Stimulated activated naive CD4-positive, alpha-beta T cell treated with Interleukin-2 at 50 U/mL for 16 hours (primary cell): ENCODE results near the gene ARHGAP29.

Source experiments
- DNase-seq: peaks from one replicate; lab custom pipeline; 2025; lab: John Stamatoyannopoulos, UW

The ARHGAP29 gene

DNA sequence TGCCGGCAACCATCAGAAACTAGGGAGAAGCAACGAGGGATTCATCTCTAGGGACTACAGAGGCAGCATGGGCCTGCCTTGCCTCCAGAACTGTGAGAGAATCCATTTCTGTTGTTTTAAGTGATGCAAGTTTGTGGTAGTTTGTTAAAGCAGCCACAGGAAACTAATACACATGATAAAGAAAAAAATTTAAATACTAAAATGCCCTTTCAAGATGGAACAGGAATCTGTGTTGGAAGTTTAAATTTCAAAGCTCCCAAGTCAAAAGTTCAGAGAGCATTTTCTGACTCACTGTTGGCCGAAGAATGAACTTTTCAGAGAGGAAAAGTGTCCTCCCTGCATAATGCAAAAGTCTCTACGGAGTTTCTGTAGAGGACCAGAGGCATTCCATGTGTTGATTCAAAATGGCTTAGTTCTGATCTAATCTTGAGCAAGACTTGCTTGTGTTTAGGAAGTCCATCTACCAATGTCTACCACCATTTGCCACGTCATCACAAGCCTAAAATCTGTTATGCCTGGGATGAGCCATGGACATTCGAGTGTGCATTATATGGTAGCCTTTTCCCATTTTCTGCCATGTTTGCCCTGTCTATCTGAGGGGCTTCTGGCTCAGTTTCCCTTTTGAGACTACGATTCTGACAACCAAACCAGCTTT, 22.4 kb upstream of the ARHGAP29 start:
- no peak for DNase-seq

DNA sequence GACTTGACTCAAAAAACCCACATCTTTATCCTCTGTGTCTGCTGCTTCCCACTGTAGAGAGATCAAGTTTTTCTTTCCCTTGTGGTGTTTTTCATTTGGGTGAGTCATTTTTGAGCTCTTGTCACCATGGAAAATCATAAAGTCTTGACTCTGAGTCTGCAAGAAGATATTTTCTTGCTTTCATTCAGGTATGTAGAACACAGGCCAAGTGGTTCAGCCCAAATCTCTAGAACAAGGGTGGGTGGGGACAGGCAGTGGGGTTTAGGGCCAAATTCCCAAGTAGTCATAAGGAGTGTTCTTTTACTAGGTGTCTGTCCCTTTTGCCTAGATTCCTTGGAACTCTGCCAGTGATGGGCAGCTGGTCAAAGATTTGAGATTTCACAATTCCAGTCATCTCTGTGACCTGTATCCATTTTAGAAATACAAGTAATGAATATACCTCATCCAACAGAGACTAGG, 21.5 kb upstream of the ARHGAP29 start:
- no peak for DNase-seq

DNA sequence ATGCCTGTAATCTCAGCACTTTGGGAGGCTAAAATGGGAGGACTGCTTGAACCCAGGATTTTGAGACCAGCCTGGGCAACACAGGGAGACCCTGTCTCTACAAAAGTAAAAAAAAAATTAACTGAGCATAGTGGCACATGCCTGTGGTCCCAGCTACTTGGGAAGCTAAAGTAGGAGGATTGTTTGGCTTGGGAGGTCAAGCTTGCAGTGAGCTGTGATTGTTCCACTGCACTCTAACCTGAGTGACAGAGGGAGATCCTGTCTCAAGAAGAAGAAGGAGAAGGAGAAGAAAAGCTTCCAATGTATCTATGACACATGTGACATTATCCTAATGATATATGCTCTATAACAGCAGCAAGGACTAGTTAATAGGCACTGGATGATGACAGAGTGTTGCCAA, 20.1 kb upstream of the ARHGAP29 start:
- no peak for DNase-seq

DNA sequence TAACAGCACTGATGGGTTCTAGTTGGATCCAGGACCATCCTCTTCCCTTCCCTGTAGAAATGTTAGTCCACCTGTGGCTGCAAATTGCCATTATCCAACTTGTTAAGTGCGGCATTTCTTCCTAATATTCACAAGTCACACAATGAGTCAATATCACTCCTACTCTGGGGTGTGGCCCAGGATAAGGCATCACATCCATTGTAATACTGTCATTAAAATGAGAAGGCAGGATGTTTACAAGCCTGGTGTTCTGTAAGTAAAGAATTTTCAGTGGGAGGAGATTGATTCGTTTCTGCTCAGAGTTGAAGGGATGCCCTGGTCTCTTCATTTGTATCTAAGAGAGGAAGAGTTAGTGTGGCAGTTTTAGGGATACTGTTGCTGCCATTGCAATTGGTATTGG, 18.1 kb upstream of the ARHGAP29 start:
- DNase-seq = no peak

DNA sequence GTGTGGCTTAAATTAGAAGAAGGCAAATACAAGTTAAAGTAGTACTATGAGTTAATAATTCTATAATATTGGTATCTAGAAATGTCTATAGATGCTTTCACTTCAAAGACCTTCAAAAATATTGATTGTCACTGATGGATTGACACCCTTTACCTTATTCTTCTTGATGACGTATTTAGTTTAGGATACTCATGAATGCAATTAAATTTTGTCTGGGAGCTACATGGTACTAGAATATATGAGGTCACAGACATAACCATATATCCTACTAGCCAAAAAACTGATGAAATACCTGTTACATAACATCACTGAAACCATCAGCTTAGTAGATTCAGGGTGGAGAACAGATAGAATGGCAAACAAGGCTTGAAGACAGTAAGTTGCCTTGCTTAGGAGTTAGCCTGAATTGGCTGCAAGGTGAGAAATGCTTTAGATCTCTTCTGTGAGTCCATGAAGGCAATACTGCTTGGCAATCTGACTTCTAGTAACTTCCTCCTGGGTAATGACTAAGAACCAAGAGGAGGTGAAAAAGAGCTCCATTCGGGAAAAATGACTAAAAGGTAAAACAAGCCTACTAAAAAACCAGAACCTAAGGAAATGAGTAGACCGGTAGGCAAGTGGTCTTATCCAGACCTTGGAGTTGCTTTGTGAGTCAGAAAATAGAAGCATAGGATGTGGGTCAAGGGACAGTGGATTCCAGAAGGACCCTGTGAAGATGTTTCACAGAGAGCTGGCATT, 16.9 kb upstream of the ARHGAP29 start:
- DNase-seq = no peak

DNA sequence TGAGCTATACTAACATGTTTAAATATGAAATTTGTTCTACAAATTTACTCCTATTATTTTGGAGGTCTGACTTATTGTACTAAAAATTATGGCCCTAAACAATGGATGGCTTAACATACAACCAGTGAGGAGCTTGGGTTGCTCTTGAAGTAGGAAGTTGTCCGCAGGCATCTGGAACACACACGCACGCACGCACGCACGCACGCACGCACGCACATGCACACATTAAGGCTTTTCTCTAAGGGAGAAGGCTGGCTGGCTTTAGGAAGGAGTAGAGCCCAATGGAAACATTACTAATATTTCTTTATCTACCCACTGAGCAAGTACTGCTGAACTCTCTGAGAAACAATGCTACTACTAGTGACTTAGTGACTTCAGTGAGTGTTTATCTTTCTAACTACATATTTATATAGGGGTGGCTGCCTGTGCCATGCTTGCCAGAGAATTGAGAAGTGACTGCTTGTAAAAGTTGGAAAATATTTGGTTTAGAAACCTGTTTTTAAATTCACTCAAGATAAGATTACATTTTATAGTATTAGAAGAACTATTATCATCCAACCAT, 16.2 kb upstream of the ARHGAP29 start:
- DNase-seq = no peak

DNA sequence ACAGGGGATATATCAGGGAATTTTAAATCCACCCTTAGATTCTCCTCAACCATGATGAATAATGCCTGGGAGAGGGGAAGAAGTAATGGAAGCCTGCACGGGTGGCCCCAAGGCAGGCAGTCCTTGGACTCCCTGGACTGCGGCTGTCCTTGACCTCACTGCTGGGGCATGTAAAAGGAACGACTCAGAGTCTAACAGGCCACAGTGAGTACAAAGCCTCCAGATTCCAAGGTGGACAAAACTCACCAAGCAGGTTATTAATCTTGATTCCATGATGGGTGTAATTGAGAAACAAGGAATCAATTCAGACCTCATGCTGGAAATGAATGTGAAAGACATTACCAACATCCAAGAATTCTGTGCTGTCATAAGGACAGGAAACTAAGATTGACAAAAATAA, 13.0 kb upstream of the ARHGAP29 start:
- no peak for DNase-seq

DNA sequence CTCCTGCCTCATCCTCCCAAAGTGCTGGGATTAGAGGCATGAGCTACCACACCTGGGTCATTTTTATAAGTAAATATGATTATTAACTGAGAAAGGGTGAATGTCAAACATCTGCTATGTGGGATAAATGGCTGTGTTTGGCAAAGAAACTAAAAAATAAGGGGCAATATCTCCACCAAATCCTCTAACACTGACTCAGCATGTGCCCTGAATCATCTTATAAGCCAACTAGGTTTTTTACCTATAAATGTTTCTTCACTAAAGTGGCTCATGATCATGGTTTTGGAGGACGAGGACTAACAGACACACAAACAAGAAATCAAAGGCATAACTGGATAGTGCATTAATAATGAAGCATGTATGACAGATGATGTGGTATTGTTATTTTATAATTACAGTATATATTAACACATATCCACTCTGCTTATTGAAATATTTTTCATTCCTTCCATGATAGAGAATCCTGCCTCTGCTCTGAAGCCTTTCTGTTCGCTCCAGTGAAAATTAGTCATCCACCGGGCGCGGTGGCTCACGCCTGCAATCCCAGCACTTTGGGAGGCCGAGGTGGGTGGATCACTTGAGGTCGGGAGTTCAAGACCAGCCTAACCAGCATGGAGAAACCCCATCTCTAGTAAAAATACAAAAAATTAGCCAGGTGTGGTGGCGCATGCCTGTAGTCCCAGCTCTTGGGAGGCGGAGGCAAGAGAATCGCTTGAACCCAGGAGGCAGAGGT, 11.7 kb upstream of the ARHGAP29 start:
- DNase-seq = no peak

DNA sequence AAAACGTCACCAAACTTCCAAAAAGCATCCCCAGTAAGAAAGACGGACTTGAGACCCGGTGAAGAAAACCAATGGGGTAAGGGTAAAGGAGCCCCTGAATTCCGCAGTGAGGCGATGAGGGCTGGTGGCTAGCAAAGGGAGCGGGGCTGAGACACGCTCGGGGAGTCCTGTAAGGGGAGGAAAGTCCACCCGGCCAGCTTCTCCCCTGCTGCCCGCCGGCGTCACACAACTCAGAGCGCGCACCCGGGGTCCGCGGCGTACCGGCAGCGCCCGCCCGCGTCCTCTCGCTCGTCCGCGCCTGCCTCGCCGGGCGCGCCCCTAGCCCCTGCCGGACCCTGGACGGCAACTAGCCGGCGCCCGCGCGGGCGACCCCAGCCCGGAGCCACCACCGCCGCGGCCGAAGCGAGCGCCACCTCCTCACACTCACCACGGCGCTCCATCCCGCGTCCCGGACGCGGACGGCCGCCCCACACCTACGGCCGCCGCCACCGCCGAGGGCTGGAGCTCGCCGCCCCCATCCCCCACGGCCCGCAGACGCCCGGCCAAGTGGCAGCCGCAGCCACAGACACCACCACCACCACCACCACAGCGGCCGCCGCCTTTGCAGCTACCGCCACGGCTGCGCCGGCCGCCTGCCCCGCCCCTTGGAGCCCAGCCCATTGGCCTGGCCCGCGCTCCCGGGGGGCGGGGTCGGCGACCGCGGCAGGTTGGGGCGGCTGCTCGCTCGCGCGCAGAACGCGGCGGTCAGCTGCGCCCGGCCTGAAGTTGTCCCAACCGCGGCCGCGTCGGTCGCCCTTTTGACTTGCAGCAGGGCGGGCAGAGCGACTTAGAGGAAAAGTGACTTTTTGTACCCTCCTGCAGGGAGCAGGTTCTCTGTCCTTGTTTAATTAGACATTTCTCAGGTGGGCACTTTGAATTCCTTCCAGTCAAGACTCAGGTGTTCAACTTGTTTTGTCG, 10.0 kb upstream of the ARHGAP29 start:
- DNase-seq = no peak

DNA sequence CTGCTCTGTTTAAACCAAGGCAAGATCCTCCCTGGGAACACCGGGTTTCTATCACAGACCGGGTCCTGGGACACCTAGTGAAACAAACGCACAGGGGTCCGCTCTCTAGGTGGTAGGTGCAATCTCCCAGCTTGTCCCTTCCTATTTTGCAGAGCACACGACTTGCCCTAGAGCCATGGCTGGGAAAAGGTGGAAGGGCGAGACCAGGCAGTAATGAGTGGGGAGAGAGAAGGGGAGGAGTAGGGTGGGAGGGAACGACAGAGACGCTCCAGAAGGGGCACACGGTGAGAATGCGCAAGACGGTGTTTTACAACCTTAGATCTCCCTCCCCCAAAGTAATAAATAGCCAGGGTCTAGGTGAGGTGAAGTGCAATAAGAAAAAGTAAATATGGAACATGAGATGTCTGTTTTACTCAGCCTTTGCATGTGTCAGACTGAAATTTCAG, 9.3 kb upstream of the ARHGAP29 start:
- DNase-seq = no peak

DNA sequence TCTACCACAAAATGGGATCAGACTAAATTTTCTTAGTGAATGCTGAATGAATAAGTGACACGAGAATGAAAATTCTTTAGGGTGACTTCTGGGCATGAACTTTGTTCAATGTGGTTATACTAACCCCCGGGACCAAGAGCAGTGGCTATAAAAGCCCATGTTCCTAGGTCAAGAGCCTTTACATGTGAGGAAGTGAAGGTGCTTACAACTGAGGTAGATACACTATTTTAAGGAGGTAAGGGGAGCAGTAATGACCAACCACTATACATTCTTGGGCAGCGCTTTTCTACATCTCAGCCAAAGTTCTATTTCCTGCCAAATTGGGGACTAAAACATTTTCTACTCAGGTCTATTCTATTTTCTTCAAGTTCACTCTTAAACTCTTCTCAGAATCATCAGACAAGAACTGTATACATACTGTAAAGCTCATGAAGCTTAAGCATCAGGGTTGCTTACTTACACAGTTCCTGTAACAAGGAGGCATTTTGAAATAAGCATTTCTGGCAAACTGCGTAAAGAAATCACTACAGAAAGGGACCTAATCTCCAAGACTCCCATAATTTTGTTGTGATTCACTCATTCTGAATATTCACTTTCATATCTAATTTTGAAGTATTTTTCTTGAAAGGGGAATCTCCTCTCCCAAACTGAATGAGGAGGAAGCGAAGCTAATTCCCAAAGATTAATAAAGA, 8.5 kb upstream of the ARHGAP29 start:
- no peak for DNase-seq

DNA sequence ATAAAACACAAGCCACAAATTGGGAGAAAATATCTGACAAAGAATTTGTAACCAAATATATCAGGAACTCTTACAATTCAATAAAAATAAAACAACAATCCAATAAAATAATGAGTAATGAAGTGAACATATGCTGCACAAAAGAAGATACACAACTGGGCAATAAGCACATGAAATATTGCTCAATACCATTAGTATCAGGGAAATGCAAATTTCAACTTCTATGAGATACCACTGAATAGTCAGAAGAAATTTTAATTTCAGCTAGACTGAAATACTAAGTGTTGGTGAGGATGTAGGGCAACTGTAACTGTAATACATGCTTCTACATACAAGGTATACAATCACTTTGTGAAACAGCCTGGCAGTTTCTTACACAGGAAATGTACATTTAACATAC, 7.4 kb upstream of the ARHGAP29 start:
- no peak for DNase-seq

DNA sequence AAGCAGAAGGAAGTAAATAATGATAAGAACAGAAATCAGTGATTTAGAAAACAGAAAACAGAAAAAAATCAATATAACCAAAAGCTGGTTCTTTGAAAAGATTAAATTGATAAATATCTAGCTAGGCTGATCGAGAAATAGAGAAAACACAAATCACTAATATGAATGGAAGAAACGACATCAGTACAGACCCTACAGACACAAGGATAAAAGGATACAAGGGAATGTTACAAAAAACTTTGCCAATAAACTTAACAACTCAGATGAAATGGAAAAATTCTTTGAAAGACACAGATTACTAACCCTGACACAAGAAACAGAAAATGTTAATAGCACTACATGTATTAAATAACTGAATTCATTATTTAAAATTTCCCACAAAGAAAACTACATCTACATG, 6.3 kb upstream of the ARHGAP29 start:
- DNase-seq = no peak

DNA sequence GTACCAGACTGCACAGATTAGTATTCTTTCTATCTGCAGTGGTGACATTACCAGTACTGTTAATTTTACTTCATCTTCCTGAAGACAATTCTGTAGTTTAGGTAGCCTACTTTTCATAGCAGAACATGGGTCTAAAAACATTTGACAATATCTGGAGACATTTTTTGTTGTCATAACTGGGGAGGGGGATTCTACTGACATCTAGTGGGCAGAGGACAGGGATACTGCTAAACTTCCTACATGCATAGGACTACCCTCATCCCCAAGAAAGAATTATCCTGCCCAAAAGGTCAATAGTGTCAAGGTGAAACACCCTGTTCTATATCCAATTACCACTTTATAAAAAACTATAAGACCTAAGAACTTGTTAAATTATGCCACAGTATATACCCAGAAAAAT, 3.4 kb upstream of the ARHGAP29 start:
- no peak for DNase-seq

DNA sequence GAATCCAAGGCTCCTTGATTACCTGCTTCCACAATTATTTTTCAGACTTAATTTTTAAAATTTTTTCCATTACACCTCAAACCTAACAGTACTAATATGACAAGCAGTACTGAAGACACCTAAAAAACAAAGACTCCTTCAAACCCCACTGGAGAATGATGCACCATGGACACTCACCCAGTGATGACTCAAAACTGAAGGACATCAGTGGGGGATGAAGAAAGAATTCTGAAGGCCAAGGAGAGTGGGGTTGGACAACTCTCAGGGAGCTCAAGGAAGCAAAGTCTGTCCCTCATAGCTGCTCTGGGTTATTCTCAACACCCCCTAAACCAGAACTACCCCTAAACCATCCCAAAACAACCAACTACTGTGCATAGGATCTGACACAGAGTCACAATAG, 2.4 kb upstream of the ARHGAP29 start:
- no peak for DNase-seq

DNA sequence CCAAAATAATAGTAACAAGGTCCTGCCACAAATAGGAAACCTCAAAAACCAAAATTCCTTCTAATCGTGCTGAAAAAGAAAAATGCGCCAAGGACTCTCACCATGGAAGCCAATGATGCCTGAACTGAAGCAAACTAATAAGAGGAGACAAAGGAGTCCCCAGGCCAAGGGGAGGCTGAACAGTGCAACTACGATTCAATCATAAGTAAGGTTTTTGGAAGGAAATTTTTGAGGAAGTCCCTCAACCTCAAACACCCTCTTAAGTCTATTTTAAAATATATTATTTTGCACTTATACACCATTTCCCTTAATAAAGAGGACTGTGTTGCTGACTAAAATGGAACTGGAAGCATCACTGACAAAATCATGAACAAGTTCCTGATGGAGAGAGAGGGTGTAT, 1.7 kb upstream of the ARHGAP29 start:
- DNase-seq = no peak

DNA sequence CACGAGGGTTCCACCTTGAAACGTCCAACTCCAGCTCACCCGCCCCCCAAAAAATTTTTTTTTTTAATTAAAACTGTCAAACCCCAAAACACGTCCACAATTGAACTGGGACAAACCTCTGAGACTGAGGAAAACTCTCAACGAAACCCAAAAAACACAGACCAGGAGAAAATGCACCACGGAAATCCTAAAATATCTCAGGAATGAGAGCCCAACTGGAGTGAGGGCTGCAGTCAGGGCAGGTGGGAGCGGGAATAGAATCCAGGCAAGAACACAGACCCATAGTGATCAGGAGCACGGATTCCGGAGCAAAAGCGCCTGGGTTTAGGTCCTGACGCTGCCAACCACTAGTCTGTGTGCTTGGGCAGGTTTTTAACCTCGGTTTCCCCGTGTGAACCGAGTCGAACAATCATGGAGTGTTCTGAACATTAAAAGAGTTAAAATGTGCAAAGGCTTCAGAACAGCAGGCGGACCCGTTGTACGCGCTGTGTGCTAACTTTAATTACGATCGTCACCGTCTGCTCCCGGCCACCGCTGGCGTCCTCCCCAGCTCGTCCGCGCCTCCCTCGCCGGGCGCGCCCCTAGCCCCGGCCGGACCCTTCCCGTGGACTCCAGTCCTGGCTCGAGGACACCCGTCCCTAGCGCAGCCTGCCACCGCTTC, 624 bp downstream of the ARHGAP29 start:
- no peak for DNase-seq

DNA sequence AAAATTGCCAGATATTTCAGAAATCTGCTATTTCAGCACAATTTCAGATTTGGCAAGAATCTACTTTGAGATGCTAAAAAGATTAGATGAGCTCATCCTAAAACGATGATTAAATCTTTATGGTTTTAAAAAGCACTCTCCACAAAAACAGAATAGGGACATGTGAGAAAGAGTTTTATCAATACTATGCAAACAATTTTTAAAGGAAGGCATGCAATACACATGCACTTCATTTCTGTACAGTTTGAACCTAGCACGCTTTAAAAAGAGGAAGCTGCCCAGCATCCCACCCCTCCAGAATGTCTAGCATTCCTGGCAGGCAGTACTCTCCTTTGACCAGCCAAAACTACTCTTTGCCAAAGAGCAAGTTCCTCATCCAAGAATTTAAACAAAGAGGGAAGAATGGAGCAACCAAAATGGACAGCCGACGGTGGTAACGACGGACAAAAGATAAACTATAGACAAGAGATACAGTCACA, 1.3 kb downstream of the ARHGAP29 start:
- DNase-seq = no peak

DNA sequence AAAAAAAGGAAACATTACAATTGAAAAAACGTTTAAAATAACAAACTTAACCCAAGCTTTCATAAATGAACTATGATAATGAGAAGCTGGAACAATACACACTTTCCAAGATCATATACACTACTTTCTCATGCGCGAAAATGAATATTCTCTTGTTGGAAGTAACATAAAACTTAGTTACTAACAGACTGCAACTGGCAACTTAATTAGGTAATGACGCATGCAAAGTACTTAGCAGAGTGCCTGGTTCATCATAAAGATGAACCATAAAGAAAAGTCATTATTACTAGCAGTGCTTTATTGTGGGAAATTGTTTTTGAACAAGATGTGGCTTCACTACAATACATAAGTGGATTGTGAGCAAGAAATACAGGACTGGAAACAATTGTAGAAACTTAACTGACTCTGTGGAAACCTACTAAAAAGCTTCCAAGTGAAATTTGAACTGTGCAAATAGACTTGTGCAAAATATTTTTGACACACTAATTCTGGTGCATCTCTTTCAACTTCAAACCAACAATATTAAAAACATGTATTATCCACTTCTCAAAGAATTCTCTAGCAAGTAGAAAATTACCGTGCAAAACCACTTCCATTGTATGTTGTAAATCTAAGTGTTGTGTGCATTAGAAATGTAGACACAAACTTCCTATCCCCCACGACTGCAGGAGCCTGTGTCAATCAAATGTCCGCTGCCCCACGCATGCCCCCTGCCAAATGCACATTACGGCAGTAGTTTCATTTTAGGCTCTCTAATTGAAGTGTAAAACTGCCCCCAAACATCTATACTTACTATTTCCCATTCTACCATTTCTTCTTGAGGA, 2.0 kb downstream of the ARHGAP29 start:
- no peak for DNase-seq
